Measurements from ENCODE around the gene DISC1.

The DISC1 gene

GRCh38 chr1:231750818-231751362 lies 124.3 kb downstream of the DISC1 start:
- H3K4me3 Mint-ChIP-seq, result no peak overlapping the region
- peaks cover 44% of the 10 kb centered on the region for H3K36me3 Mint-ChIP-seq (ENCODE audit: low read depth)
- TF ChIP-seq, protein P1, sequence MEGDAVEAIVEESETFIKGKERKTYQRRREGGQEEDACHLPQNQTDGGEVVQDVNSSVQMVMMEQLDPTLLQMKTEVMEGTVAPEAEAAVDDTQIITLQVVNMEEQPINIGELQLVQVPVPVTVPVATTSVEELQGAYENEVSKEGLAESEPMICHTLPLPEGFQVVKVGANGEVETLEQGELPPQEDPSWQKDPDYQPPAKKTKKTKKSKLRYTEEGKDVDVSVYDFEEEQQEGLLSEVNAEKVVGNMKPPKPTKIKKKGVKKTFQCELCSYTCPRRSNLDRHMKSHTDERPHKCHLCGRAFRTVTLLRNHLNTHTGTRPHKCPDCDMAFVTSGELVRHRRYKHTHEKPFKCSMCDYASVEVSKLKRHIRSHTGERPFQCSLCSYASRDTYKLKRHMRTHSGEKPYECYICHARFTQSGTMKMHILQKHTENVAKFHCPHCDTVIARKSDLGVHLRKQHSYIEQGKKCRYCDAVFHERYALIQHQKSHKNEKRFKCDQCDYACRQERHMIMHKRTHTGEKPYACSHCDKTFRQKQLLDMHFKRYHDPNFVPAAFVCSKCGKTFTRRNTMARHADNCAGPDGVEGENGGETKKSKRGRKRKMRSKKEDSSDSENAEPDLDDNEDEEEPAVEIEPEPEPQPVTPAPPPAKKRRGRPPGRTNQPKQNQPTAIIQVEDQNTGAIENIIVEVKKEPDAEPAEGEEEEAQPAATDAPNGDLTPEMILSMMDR (IDR thresholded peaks at IDR 0.05; ENCODE audit: unreplicated experiment in 3 of 3), result no peak
- H3K27me3 Mint-ChIP-seq (ENCODE audit: low read depth), result peaks cover 5% of the 10 kb centered on the region
- H3K27ac Mint-ChIP-seq, result no peak overlapping the region
- H3K9me3 Mint-ChIP-seq, result peaks cover 45% of the 10 kb centered on the region
- H3K4me1 Mint-ChIP-seq, result peaks cover 15% of the 10 kb centered on the region

- H3K4me3 Mint-ChIP-seq, result no peak overlapping the region
- peaks cover 15% of the 10 kb centered on the region for H3K4me1 Mint-ChIP-seq
- H3K27me3 Mint-ChIP-seq (ENCODE audit: low read depth), result peaks cover 5% of the 10 kb centered on the region
- TF ChIP-seq, protein P1 (IDR thresholded peaks at IDR 0.05; ENCODE audit: unreplicated experiment in 3 of 3), result no peak
- no peak overlapping the region for H3K27ac Mint-ChIP-seq
- peaks cover 40% of the 10 kb centered on the region for H3K9me3 Mint-ChIP-seq
- H3K36me3 Mint-ChIP-seq (ENCODE audit: low read depth), result peaks cover 47% of the 10 kb centered on the region
These were observed 124.8 kb downstream of the DISC1 start for GRCh38 chr1:231751415-231751814.

- peaks cover 15% of the 10 kb centered on the region for H3K4me1 Mint-ChIP-seq
- no peak overlapping the region for H3K27ac Mint-ChIP-seq
- TF ChIP-seq, protein P1 (IDR thresholded peaks at IDR 0.05; ENCODE audit: unreplicated experiment in 3 of 3), result no peak
- H3K9me3 Mint-ChIP-seq, result peaks cover 27% of the 10 kb centered on the region
- H3K36me3 Mint-ChIP-seq (ENCODE audit: low read depth), result peaks cover 47% of the 10 kb centered on the region
- peaks cover 9% of the 10 kb centered on the region for H3K27me3 Mint-ChIP-seq (ENCODE audit: low read depth)
- no peak overlapping the region for H3K4me3 Mint-ChIP-seq
These were observed 126.7 kb downstream of the DISC1 start for GRCh38 chr1:231753313-231753712.

GRCh38 chr1:231757101-231757404 lies 130.5 kb downstream of the DISC1 start:
- H3K4me3 Mint-ChIP-seq, result no peak overlapping the region
- H3K36me3 Mint-ChIP-seq (ENCODE audit: low read depth), result peaks cover 41% of the 10 kb centered on the region
- no peaks in the 10 kb centered on the region for H3K4me1 Mint-ChIP-seq
- TF ChIP-seq, protein P1 (IDR thresholded peaks at IDR 0.05; ENCODE audit: unreplicated experiment in 3 of 3), result peak in 1 of 3 experiments; percentile 22
- peaks cover 11% of the 10 kb centered on the region for H3K27me3 Mint-ChIP-seq (ENCODE audit: low read depth)
- H3K27ac Mint-ChIP-seq, result no peak overlapping the region
- H3K9me3 Mint-ChIP-seq, result peaks cover 22% of the 10 kb centered on the region

- no peak overlapping the region for H3K27ac Mint-ChIP-seq
- no peaks in the 10 kb centered on the region for H3K4me1 Mint-ChIP-seq
- no peak overlapping the region for H3K4me3 Mint-ChIP-seq
- peaks cover 20% of the 10 kb centered on the region for H3K9me3 Mint-ChIP-seq
- peaks cover 11% of the 10 kb centered on the region for H3K27me3 Mint-ChIP-seq (ENCODE audit: low read depth)
- peaks cover 33% of the 10 kb centered on the region for H3K36me3 Mint-ChIP-seq (ENCODE audit: low read depth)
- TF ChIP-seq, protein P1 (IDR thresholded peaks at IDR 0.05; ENCODE audit: unreplicated experiment in 3 of 3), result no peak
These were observed 131.2 kb downstream of the DISC1 start for GRCh38 chr1:231757759-231758158.

GRCh38 chr1:231761252-231761651 lies 134.7 kb downstream of the DISC1 start:
- peaks cover 6% of the 10 kb centered on the region for H3K27me3 Mint-ChIP-seq (ENCODE audit: low read depth)

More at GRCh38 chr1:231761252-231761651, 134.7 kb downstream of the DISC1 start:
- H3K27ac Mint-ChIP-seq, result no peak overlapping the region
- peaks cover 5% of the 10 kb centered on the region for H3K36me3 Mint-ChIP-seq (ENCODE audit: low read depth)
- H3K9me3 Mint-ChIP-seq, result no peaks in the 10 kb centered on the region
- TF ChIP-seq, protein P1 (IDR thresholded peaks at IDR 0.05; ENCODE audit: unreplicated experiment in 3 of 3), result no peak
- H3K4me3 Mint-ChIP-seq, result no peak overlapping the region
- no peaks in the 10 kb centered on the region for H3K4me1 Mint-ChIP-seq

All from nephron (organoid).